Keratinocyte (primary cell): ENCODE measurements around the gene TNK1. TPM values are rescaled to one million over a fixed set of nuclear protein-coding genes. Genes with fewer than 3 reads are reported as not detected.

Experiments
- DNase-seq: peaks from one replicate; pipeline ENCODE4 v3.0.0-alpha.2; 2011; ENCODE audit warnings: low read depth, missing footprints, low spot score
- FAIRE-seq: peaks from 2 replicates; lab custom pipeline; 2011; peaks lifted over from hg19 to GRCh38; lab: Jason Lieb, UNC
- H2AFZ ChIP-seq: 2 replicates; pipeline ENCODE4 v1.6.0; 2012; ENCODE audit warnings: low read length, control low read depth, inconsistent platforms; ENCODE audit not compliant: control insufficient read depth
- H3K27ac ChIP-seq: 2 replicates; pipeline ENCODE4 v1.5.1; 2011; ENCODE audit warnings: low read length; ENCODE audit not compliant: control insufficient read depth, insufficient read depth
- H3K27me3 ChIP-seq: 3 replicates; pipeline ENCODE4 v1.6.0; 2011; ENCODE audit warnings: low read length; ENCODE audit not compliant: control insufficient read depth, insufficient read depth; ENCODE audit errors: extremely low read depth
- H3K36me3 ChIP-seq, 2 experiments: 2 replicates in 1 of 2; 3 replicates in 1 of 2; pipeline ENCODE4 v1.5.1; 2011; ENCODE audit warnings: low read length in 2 of 2, mild to moderate bottlenecking in 1 of 2; ENCODE audit not compliant: control insufficient read depth in 2 of 2, insufficient read depth in 2 of 2; ENCODE audit errors: extremely low read depth in 1 of 2
- H3K4me1 ChIP-seq: 3 replicates; pipeline ENCODE4 v1.5.1; 2011; ENCODE audit warnings: low read length; ENCODE audit not compliant: control insufficient read depth, insufficient read depth; ENCODE audit errors: extremely low read depth
- H3K4me2 ChIP-seq: 3 replicates; pipeline ENCODE4 v1.6.0; 2011; ENCODE audit warnings: low read depth, low read length; ENCODE audit not compliant: control insufficient read depth, insufficient read depth; ENCODE audit errors: extremely low read depth
- H3K4me3 ChIP-seq, 3 experiments: fragments of 200-600 bp in 1 of 3; sonication (generic) in 1 of 3; 2 replicates in 2 of 3; 3 replicates in 1 of 3; pipeline ENCODE4 v1.5.1; 2011 to 2016; ENCODE audit warnings: low read length in 3 of 3, mild to moderate bottlenecking in 3 of 3, control low read depth in 2 of 3, inconsistent platforms in 1 of 3, low read depth in 1 of 3, mixed read lengths in 1 of 3, mixed run types in 1 of 3, moderate library complexity in 1 of 3; ENCODE audit not compliant: control insufficient read depth in 2 of 3, insufficient read depth in 2 of 3; ENCODE audit errors: extremely low read depth in 1 of 3
- H3K79me2 ChIP-seq: 2 replicates; pipeline ENCODE4 v1.6.0; 2012; ENCODE audit warnings: low read length; ENCODE audit not compliant: control insufficient read depth, insufficient read depth
- H3K9ac ChIP-seq: 3 replicates; pipeline ENCODE4 v1.6.0; 2011; ENCODE audit warnings: low read length; ENCODE audit not compliant: control insufficient read depth, insufficient read depth; ENCODE audit errors: extremely low read depth
- H3K9me1 ChIP-seq: 3 replicates; pipeline ENCODE4 v1.6.0; 2011; ENCODE audit warnings: low read length; ENCODE audit not compliant: control insufficient read depth, insufficient read depth; ENCODE audit errors: extremely low read depth
- H3K9me3 ChIP-seq: 2 replicates; pipeline ENCODE4 v1.5.1; 2012; ENCODE audit warnings: low read depth, low read length; ENCODE audit not compliant: control insufficient read depth
- H4K20me1 ChIP-seq: 3 replicates; pipeline ENCODE4 v1.6.0; 2011; ENCODE audit warnings: low read length; ENCODE audit not compliant: control insufficient read depth, insufficient read depth; ENCODE audit errors: extremely low read depth
- EZH2 ChIP-seq: IDR thresholded peaks from one replicate; pipeline ENCODE4 v1.6.1; 2012; ENCODE audit warnings: inconsistent platforms, mild to moderate bottlenecking, low read length, moderate library complexity
- dilution Hi-C: fragments of 300-500 bp; cut with MboI; formaldehyde crosslinking; loops from one replicate; pipeline ENCODE4 v1.7.0; 2020; ENCODE audit warnings: low sequenced_read_pairs; ENCODE audit not compliant: extremely low pct_ligation_motif_present
- polyA plus RNA-seq, 5 experiments: library from polyadenylated mRNA; depleted of rRNA in 3 of 5; stranded (reverse) in 3 of 5; stranded (forward) in 1 of 5; unstranded in 1 of 5; fragments of >200 nt; gene quantifications; 1 replicate in 1 of 5; 2 replicates in 3 of 5; 3 replicates in 1 of 5; pipeline versions ENCODE4 v1.2.1 to v1.2.3, GENCODE V29; 2011 to 2012; ENCODE audit warnings: missing spikeins in 2 of 5, low read depth in 1 of 5, low replicate concordance in 1 of 5
- TF ChIP-seq, protein P1 (sequence below), 3 experiments: IDR thresholded peaks in 1 of 3; conservative IDR thresholded peaks in 1 of 3; optimal IDR thresholded peaks in 1 of 3; 2 replicates in 2 of 3; 3 replicates in 1 of 3; pipeline versions ENCODE3 to v1.5.1; 2011; ENCODE audit warnings: low read length in 3 of 3, mild to moderate bottlenecking in 3 of 3, moderate library complexity in 2 of 3, control low read depth in 1 of 3, inconsistent platforms in 1 of 3; ENCODE audit not compliant: insufficient read depth in 2 of 3; ENCODE audit errors: extremely low read depth in 1 of 3

Gene TNK1
- polyA plus RNA-seq, 1 donor (not counting 4 experiments of a cell fraction or from before 2014, with no cell fraction given), result 10.6 TPM

DNA sequence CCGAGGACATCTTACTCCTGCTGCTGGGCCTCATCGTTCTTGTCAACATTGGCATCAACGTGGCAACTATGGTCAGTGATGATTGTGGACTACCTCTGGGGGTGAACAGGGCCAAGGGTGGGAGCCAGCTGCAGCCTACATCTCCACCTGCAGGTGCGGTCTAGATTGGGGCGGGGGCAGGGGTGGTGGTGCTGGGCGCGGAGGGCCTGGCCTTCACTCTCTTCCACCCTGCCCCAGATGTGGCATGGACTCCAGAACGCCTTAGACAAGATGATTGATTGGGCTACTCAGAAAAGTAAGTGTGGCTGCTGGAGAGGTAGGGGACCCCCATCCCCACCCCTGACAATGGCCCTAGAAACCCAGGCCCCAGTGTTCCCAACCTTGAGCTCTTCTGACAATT lies 44.9 kb downstream of the TNK1 start:
- H3K9me3 ChIP-seq, result no peaks in the 10 kb centered on the region
- H3K9me1 ChIP-seq, result no peaks in the 10 kb centered on the region
- no peaks in the 10 kb centered on the region for H4K20me1 ChIP-seq
- H2AFZ ChIP-seq, result no peak overlapping the region
- H3K27ac ChIP-seq, result no peak overlapping the region
- dilution Hi-C loops, result no loop called here
- H3K9ac ChIP-seq, result no peak overlapping the region
- H3K36me3 ChIP-seq, result no peaks in the 10 kb centered on the region
- DNase-seq (no peak), FAIRE-seq (no peak)
- H3K4me1 ChIP-seq, result no peaks in the 10 kb centered on the region
- no peaks in the 10 kb centered on the region for H3K79me2 ChIP-seq
- no peaks in the 10 kb centered on the region for H3K27me3 ChIP-seq
- H3K4me3 ChIP-seq, result no peak overlapping the region
- TF ChIP-seq, protein P1, sequence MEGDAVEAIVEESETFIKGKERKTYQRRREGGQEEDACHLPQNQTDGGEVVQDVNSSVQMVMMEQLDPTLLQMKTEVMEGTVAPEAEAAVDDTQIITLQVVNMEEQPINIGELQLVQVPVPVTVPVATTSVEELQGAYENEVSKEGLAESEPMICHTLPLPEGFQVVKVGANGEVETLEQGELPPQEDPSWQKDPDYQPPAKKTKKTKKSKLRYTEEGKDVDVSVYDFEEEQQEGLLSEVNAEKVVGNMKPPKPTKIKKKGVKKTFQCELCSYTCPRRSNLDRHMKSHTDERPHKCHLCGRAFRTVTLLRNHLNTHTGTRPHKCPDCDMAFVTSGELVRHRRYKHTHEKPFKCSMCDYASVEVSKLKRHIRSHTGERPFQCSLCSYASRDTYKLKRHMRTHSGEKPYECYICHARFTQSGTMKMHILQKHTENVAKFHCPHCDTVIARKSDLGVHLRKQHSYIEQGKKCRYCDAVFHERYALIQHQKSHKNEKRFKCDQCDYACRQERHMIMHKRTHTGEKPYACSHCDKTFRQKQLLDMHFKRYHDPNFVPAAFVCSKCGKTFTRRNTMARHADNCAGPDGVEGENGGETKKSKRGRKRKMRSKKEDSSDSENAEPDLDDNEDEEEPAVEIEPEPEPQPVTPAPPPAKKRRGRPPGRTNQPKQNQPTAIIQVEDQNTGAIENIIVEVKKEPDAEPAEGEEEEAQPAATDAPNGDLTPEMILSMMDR (optimal IDR thresholded peaks at IDR 0.05 in 1 of 3, IDR thresholded peaks at IDR 0.05 in 1 of 3, conservative IDR thresholded peaks at IDR 0.05 in 1 of 3; ENCODE audit: extremely low read depth in 1 of 3, insufficient read depth in 2 of 3, low read length in 3 of 3), result no peak
- TF ChIP-seq EZH2, result no peak
- H3K4me2 ChIP-seq, result no peak overlapping the region

DNA sequence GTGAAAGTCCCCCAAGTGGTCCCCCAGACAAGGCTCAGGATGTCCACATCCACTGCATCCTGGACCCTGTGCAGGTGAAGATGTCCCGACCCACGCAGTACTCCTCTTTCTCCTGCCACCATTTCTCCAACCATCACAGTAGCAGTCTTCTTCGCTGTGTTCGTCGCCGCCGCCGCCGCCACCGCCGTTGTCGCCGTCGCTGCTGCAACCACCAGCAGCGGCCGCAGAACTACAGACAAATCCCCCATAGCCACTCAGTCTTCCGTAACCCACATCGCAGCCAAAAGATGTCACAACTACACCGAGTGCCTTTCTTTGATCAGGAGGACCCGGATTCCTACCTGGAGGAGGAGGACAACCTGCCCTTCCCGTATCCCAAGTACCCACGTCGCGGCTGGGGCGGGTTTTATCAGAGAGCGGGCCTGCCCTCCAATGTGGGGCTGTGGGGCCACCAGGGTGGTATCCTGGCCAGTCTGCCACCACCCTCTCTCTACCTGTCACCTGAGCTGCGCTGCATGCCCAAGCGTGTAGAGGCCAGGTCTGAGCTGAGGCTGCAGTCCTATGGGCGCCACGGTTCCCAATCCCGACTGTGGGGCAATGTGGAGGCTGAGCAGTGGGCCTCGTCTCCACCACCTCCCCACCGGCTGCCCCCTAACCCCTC lies 45.4 kb downstream of the TNK1 start:
- dilution Hi-C loops, result no loop called here
- no peak overlapping the region for H2AFZ ChIP-seq
- H3K27me3 ChIP-seq, result no peaks in the 10 kb centered on the region
- H4K20me1 ChIP-seq, result no peaks in the 10 kb centered on the region
- TF ChIP-seq, protein P1 (optimal IDR thresholded peaks at IDR 0.05 in 1 of 3, IDR thresholded peaks at IDR 0.05 in 1 of 3, conservative IDR thresholded peaks at IDR 0.05 in 1 of 3; ENCODE audit: extremely low read depth in 1 of 3, insufficient read depth in 2 of 3, low read length in 3 of 3), result no peak
- TF ChIP-seq EZH2, result no peak
- H3K9ac ChIP-seq, result no peak overlapping the region
- H3K36me3 ChIP-seq, result no peaks in the 10 kb centered on the region
- H3K27ac ChIP-seq, result no peak overlapping the region
- no peaks in the 10 kb centered on the region for H3K4me1 ChIP-seq
- H3K79me2 ChIP-seq, result no peaks in the 10 kb centered on the region
- DNase-seq, result no peak
- no peaks in the 10 kb centered on the region for H3K9me3 ChIP-seq
- no peak overlapping the region for H3K4me2 ChIP-seq
- FAIRE-seq, result no peak
- H3K4me3 ChIP-seq, result no peak overlapping the region
- H3K9me1 ChIP-seq, result no peaks in the 10 kb centered on the region
